DOHH2 (cell line): ENCODE data around the gene CACNA1F.

Experiments
- EZH2phosphoT487 ChIP-seq: fragments of 200-600 bp; sonication (generic); IDR thresholded peaks from 2 replicates; pipeline ENCODE4 v1.6.1; 2017; ENCODE audit warnings: borderline replicate concordance, mild to moderate bottlenecking, antibody characterized with exemption, low read length, moderate library complexity, mixed read lengths
- TF ChIP-seq, protein P1 (sequence below): fragments of 200-600 bp; sonication (generic); IDR thresholded peaks from one replicate; pipeline ENCODE4 v1.5.1; 2014; ENCODE audit warnings: antibody characterized with exemption, mild to moderate bottlenecking, low read depth, low read length; ENCODE audit not compliant: poor library complexity, severe bottlenecking

GRCh38 chrX:49262603-49263002 lies 29.5 kb upstream of the CACNA1F start:
- TF ChIP-seq, protein P1, sequence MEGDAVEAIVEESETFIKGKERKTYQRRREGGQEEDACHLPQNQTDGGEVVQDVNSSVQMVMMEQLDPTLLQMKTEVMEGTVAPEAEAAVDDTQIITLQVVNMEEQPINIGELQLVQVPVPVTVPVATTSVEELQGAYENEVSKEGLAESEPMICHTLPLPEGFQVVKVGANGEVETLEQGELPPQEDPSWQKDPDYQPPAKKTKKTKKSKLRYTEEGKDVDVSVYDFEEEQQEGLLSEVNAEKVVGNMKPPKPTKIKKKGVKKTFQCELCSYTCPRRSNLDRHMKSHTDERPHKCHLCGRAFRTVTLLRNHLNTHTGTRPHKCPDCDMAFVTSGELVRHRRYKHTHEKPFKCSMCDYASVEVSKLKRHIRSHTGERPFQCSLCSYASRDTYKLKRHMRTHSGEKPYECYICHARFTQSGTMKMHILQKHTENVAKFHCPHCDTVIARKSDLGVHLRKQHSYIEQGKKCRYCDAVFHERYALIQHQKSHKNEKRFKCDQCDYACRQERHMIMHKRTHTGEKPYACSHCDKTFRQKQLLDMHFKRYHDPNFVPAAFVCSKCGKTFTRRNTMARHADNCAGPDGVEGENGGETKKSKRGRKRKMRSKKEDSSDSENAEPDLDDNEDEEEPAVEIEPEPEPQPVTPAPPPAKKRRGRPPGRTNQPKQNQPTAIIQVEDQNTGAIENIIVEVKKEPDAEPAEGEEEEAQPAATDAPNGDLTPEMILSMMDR, result no peak
- TF ChIP-seq EZH2phosphoT487, result no peak
